Tibial nerve (tissue), 4 donors: ENCODE measurements around the gene MSH3. TPM values are rescaled to one million over a fixed set of nuclear protein-coding genes. Genes with fewer than 3 reads are reported as not detected.
"Not testable (repeated sequence)": the region's sequence is repeated elsewhere in the genome, so short reads cannot be mapped to it uniquely, and the experiment has no call there.

ENCODE experiments used
- DNase-seq, 2 donors: peaks; one replicate each; pipeline ENCODE4 v3.0.0-alpha.2; 2019; ENCODE audit warnings: low spot score in 2 of 2
- H3K27ac ChIP-seq, 4 donors: fragments of 200-600 bp; sonication (generic) in 3 of 4; one replicate each; pipeline ENCODE4 v1.5.1; 2017 to 2019; ENCODE audit warnings: mild to moderate bottlenecking in 1 of 4
- H3K27me3 ChIP-seq, 2 donors: fragments of 200-600 bp; sonication (generic) in 1 of 2; one replicate each; pipeline versions ENCODE4 v1.5.1 to v1.6.0; 2017 to 2019
- H3K36me3 ChIP-seq, 3 donors: fragments of 200-600 bp; sonication (generic); one replicate each; pipeline ENCODE4 v1.5.1; 2018 to 2019
- H3K4me1 ChIP-seq, 4 donors: fragments of 200-600 bp; sonication (generic) in 3 of 4; one replicate each; pipeline ENCODE4 v1.5.1; 2017 to 2019
- H3K4me3 ChIP-seq, 4 donors: fragments of 200-600 bp; sonication (generic) in 3 of 4; one replicate each; pipeline ENCODE4 v1.5.1; 2017 to 2019; ENCODE audit warnings: mild to moderate bottlenecking in 1 of 4, moderate library complexity in 1 of 4
- H3K9me3 ChIP-seq, 4 donors: fragments of 200-600 bp; sonication (generic) in 3 of 4; one replicate each; pipeline ENCODE4 v1.5.1; 2017 to 2019
- CTCF ChIP-seq, 5 experiments: fragments of 200-600 bp in 3 of 5; fragments of 450-650 bp in 2 of 5; sonication (generic) in 3 of 5; IDR thresholded peaks; one replicate each; pipeline ENCODE4 v1.5.1; 2016 to 2019; ENCODE audit warnings: antibody characterized with exemption in 5 of 5, mild to moderate bottlenecking in 3 of 5, moderate library complexity in 2 of 5
- EP300 ChIP-seq, 2 donors: sonication (generic); formaldehyde crosslinking; IDR thresholded peaks; one replicate each; pipeline ENCODE4 v1.6.1; 2017; ENCODE audit warnings: antibody characterized with exemption in 2 of 2, mild to moderate bottlenecking in 1 of 2
- POLR2A ChIP-seq, 2 donors: fragments of 450-650 bp; IDR thresholded peaks; one replicate each; pipeline ENCODE4 v1.6.1; 2017; ENCODE audit warnings: antibody characterized with exemption in 2 of 2, mild to moderate bottlenecking in 2 of 2, moderate library complexity in 2 of 2
- WGBS, 2 donors: methylation state at CpG; one replicate each; pipeline ENCODE4 v1.1.5; 2018; 5-methylcytosine and 5-hydroxymethylcytosine counted together
- total RNA-seq, 4 donors: library from RNA; depleted of rRNA; stranded (reverse); fragments of >200 nt; gene quantifications; one replicate each; pipeline ENCODE4 v1.1.0, GENCODE V29; 2016

The MSH3 gene
- total RNA-seq, 4 donors from 2014 or later, result 8.8 to 16.8 (median 12.4) TPM

GRCh38 chr5:80834710-80835109 is 180.3 kb downstream of the MSH3 start:
- Histone ChIP-seq H3K27ac (no peak overlapping the region), H3K4me3 (no peak overlapping the region), H3K27me3 (no peaks in the 10 kb centered on the region), H3K9me3 (peaks cover 0 to under 1% (median 0%) of the 10 kb centered on the region in 4 donors), H3K4me1 (no peaks in the 10 kb centered on the region), H3K36me3 (no peaks in the 10 kb centered on the region)
- no peak for TF ChIP-seq EP300 (IDR thresholded peaks at IDR 0.05)
- DNase-seq, result no peak

- Histone ChIP-seq H3K27me3 (no peaks in the 10 kb centered on the region), H3K27ac (no peak overlapping the region), H3K9me3 (no peaks in the 10 kb centered on the region), H3K36me3 (no peaks in the 10 kb centered on the region), H3K4me1 (no peaks in the 10 kb centered on the region), H3K4me3 (no peak overlapping the region)
- no peak for TF ChIP-seq POLR2A (IDR thresholded peaks at IDR 0.05)
- TF ChIP-seq CTCF (IDR thresholded peaks at IDR 0.05), result no peak
- no peak for TF ChIP-seq EP300 (IDR thresholded peaks at IDR 0.05)
- no peak for DNase-seq
- 77 to 86% methylated on average over 4 of the region's 4 CpGs for WGBS, 2 donors
Observed at GRCh38 chr5:80835128-80835527, 180.7 kb downstream of the MSH3 start.

GRCh38 chr5:80837679-80838078 is 183.2 kb downstream of the MSH3 start:
- Histone ChIP-seq H3K36me3 (no peaks in the 10 kb centered on the region), H3K4me3 (no peak overlapping the region)
- TF ChIP-seq POLR2A (IDR thresholded peaks at IDR 0.05) (no peak), EP300 (IDR thresholded peaks at IDR 0.05) (no peak), CTCF (IDR thresholded peaks at IDR 0.05) (no peak)

GRCh38 chr5:80841026-80841797 is 186.8 kb downstream of the MSH3 start:
- WGBS, 2 donors, result 96% methylated on average over 6 of the region's 6 CpGs
- not testable (repeated sequence) for DNase-seq

More at GRCh38 chr5:80837679-80838078, 183.2 kb downstream of the MSH3 start:
- no peaks in the 10 kb centered on the region for H3K4me1 ChIP-seq
- DNase-seq, result no peak
- H3K9me3 ChIP-seq, result peaks cover 0 to 8% (median 0%) of the 10 kb centered on the region in 4 donors
- no peak overlapping the region for H3K27ac ChIP-seq
- no peaks in the 10 kb centered on the region for H3K27me3 ChIP-seq

GRCh38 chr5:80846422-80846821 is 192.0 kb downstream of the MSH3 start:
- not testable (repeated sequence) for H3K4me1 ChIP-seq, H3K27ac ChIP-seq, H3K4me3 ChIP-seq, H3K27me3 ChIP-seq, DNase-seq
- Histone ChIP-seq H3K9me3 (peaks cover 0 to 25% (median 4%) of the 10 kb centered on the region in 4 donors), H3K36me3 (peaks cover 0 to 44% (median 3%) of the 10 kb centered on the region in 3 donors)
- WGBS, 2 donors, result 88 to 89% methylated on average over 7 to 8 of the region's 8 CpGs

More at GRCh38 chr5:80841026-80841797, 186.8 kb downstream of the MSH3 start:
- not testable (repeated sequence) for H3K27me3 ChIP-seq, H3K36me3 ChIP-seq, H3K27ac ChIP-seq, H3K4me1 ChIP-seq, H3K4me3 ChIP-seq
- H3K9me3 ChIP-seq, result peaks cover 0 to 14% (median 0%) of the 10 kb centered on the region in 4 donors

- 100% methylated on average over 1 of the region's 1 CpG for WGBS, 2 donors
- not testable (repeated sequence) for H3K4me1 ChIP-seq, H3K4me3 ChIP-seq, DNase-seq, H3K27ac ChIP-seq, H3K27me3 ChIP-seq
- Histone ChIP-seq H3K36me3 (peaks cover 0 to 54% (median 3%) of the 10 kb centered on the region in 3 donors), H3K9me3 (peaks cover 0 to 21% (median 4%) of the 10 kb centered on the region in 4 donors)
Observed at GRCh38 chr5:80850168-80850567, 195.7 kb downstream of the MSH3 start.

- no peak for TF ChIP-seq CTCF (IDR thresholded peaks at IDR 0.05)
- TF ChIP-seq POLR2A (IDR thresholded peaks at IDR 0.05), result no peak
- no peak for TF ChIP-seq EP300 (IDR thresholded peaks at IDR 0.05)
- Histone ChIP-seq H3K36me3 (peaks cover 0 to 63% (median 3%) of the 10 kb centered on the region in 3 donors), H3K4me1 (no peaks in the 10 kb centered on the region), H3K9me3 (peaks cover 0 to 28% (median 4%) of the 10 kb centered on the region in 4 donors), H3K27ac (no peak overlapping the region), H3K4me3 (no peak overlapping the region), H3K27me3 (no peaks in the 10 kb centered on the region)
- WGBS, 2 donors, result 88 to 92% methylated on average over 3 of the region's 3 CpGs
- DNase-seq, result no peak
Observed at GRCh38 chr5:80852331-80853245, 198.1 kb downstream of the MSH3 start.
